Measurements from ENCODE around the gene NID2. TPM values are rescaled to one million over a fixed set of nuclear protein-coding genes. Genes with fewer than 3 reads are reported as not detected.

NID2 gene
- polyA plus RNA-seq, 1 of the 3 experiments (the other 2 are of a cell fraction): 22.7 TPM

GRCh38 chr14:52033101-52033642 lies 35.7 kb downstream of the NID2 start (continued):
- no peak for TF ChIP-seq REST (IDR thresholded peaks at IDR 0.05; ENCODE audit: low read depth, low read length)
- TF ChIP-seq PBX3 (IDR thresholded peaks at IDR 0.05): no peak
- peak; percentile 90 for TF ChIP-seq TCF12 (IDR thresholded peaks at IDR 0.05)
- TF ChIP-seq RXRA (IDR thresholded peaks at IDR 0.05; ENCODE audit: borderline replicate concordance, low read depth): no peak
- TF ChIP-seq RAD21 (IDR thresholded peaks at IDR 0.05; ENCODE audit: low read length): no peak
- no peak for TF ChIP-seq RFX5 (IDR thresholded peaks at IDR 0.05; ENCODE audit: low read length)
- TF ChIP-seq ELF1 (IDR thresholded peaks at IDR 0.05): no peak
- TF ChIP-seq FOSL2 (IDR thresholded peaks at IDR 0.05; ENCODE audit: borderline replicate concordance, low read depth): no peak
- 0 out of 4 replicates have a peak, but pooled peaks of 1 of the 2 experiments have one; percentile 17 for TF ChIP-seq EP300 (IDR thresholded peaks at IDR 0.05; ENCODE audit: borderline replicate concordance in 1 of 2, low read depth in 1 of 2, low read length in 1 of 2)
- no peak for TF ChIP-seq EZH2phosphoT487 (IDR thresholded peaks at IDR 0.05; ENCODE audit: borderline replicate concordance, low read depth)
- no peak for TF ChIP-seq TAF1 (IDR thresholded peaks at IDR 0.05; ENCODE audit: borderline replicate concordance, low read depth, low read length)
- no peak for TF ChIP-seq GABPA (IDR thresholded peaks at IDR 0.05; ENCODE audit: low read depth)
- TF ChIP-seq YY1 (IDR thresholded peaks at IDR 0.05; ENCODE audit: low read depth): no peak

- TF ChIP-seq IRF3 (IDR thresholded peaks at IDR 0.05; ENCODE audit: low read depth, low read length) (no peak), PBX3 (IDR thresholded peaks at IDR 0.05) (peak; percentile 2; the same call in 1 of the 2 replicates)
- POLR2A ChIA-PET: no interaction called here
- Histone ChIP-seq H3K9me3 (no peaks in the 10 kb centered on the region), H3K4me1 (ENCODE audit: control insufficient read depth in 1 of 2, insufficient read depth in 2 of 2, low read depth in 1 of 2, low read length in 1 of 2) (peaks cover 8 to 40% of the 10 kb centered on the region in 2 experiments; a peak in 3 of 4 replicates), H3K9ac (peak overlapping the region; percentile 49; the same call in 1 of the 2 replicates), H3K9me2 (no peaks in the 10 kb centered on the region), H3K36me3 (replicated peaks in 1 of 2; ENCODE audit: control insufficient read depth in 1 of 2, insufficient read depth in 2 of 2, low read length in 1 of 2) (peaks cover 0 to 32% of the 10 kb centered on the region in 2 experiments), H3K27me3 (ENCODE audit: insufficient read depth) (no peaks in the 10 kb centered on the region), H3K79me2 (ENCODE audit: insufficient read depth) (peaks cover 4% of the 10 kb centered on the region), H4K20me1 (ENCODE audit: insufficient read depth) (no peaks in the 10 kb centered on the region), H3F3A (replicated peaks; ENCODE audit: insufficient read depth) (peaks cover 18% of the 10 kb centered on the region), H3K4me3 (ENCODE audit: low read depth in 2 of 2, low read length in 1 of 2) (no peak overlapping the region), H3K27ac (ENCODE audit: low read depth in 2 of 2, low read length in 1 of 2) (peak overlapping the region; percentile 83 to 91), H2AFZ (ENCODE audit: low read depth) (peak overlapping the region; percentile 71; the same call in 1 of the 2 replicates), H3K4me2 (peak overlapping the region; percentile 63; the same call in 1 of the 2 replicates)
- CTCF ChIA-PET: interaction anchor here (0.8 to 1.4 kb wide), 2 partner anchors 39 to 268 kb away, joined by 3 read pairs; no protein-coding TSS in a partner anchor
- 62% methylated on average over 7 of the region's 7 CpGs for WGBS (ENCODE audit: low lambda C conversion rate)
- no peak for DNase-seq
Observed at GRCh38 chr14:52032204-52032801, 36.6 kb downstream of the NID2 start.

Data from SK-N-SH (cell line).